ENCODE data around the gene PPIF. TPM values are rescaled to one million over a fixed set of nuclear protein-coding genes. Genes with fewer than 3 reads are reported as not detected.
A peak's percentile ranks its signal among the peaks of the same experiment; 100 is the strongest.

The PPIF gene
- total RNA-seq, 2 donors from 2014 or later: 63.0 to 87.6 TPM

DNA sequence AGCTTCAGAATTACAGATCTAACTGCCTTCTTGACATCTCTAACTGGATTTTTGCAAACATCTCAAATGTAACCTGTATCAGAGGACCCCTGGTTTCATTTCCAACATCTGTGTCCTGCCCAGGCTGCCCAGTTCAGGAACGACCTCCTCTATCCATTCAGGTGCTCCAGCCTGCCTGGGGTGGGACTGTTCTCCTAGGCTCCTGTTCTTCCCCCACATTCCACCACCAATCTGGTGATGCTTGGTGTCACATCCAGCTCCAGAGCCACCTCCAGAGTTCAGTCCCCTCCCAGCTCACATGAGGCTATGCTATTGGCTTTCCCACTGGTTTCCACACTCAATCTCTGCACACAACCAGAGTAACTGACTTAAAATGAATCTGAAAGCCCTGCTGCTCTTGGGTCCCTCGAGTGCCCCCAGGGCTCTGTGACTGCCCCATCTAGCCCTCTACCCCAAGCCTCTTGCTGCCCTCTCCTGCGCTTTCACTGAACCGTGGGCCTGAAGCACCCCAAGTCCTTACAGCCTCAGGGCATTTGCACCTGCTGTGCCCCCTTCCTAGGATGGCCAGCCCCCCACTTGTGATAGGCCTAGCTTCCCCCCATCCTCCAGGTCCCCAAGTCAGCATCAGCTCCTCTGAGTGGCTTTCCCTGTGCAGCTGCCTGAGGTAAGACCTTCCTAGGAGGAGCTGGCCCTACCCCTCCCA, 46.1 kb downstream of the PPIF start:
- Histone ChIP-seq H3K4me1 (peaks cover 0 to 35% of the 10 kb centered on the region in 2 donors), H3K4me3 (no peak overlapping the region), H3K9me3 (no peaks in the 10 kb centered on the region), H3K27me3 (no peaks in the 10 kb centered on the region), H3K36me3 (peaks cover 15% of the 10 kb centered on the region), H3K27ac (no peak overlapping the region)
- no peak for DNase-seq (ENCODE audit: low spot score)
- TF ChIP-seq, protein P1, sequence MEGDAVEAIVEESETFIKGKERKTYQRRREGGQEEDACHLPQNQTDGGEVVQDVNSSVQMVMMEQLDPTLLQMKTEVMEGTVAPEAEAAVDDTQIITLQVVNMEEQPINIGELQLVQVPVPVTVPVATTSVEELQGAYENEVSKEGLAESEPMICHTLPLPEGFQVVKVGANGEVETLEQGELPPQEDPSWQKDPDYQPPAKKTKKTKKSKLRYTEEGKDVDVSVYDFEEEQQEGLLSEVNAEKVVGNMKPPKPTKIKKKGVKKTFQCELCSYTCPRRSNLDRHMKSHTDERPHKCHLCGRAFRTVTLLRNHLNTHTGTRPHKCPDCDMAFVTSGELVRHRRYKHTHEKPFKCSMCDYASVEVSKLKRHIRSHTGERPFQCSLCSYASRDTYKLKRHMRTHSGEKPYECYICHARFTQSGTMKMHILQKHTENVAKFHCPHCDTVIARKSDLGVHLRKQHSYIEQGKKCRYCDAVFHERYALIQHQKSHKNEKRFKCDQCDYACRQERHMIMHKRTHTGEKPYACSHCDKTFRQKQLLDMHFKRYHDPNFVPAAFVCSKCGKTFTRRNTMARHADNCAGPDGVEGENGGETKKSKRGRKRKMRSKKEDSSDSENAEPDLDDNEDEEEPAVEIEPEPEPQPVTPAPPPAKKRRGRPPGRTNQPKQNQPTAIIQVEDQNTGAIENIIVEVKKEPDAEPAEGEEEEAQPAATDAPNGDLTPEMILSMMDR (IDR thresholded peaks at IDR 0.05): no peak

DNA sequence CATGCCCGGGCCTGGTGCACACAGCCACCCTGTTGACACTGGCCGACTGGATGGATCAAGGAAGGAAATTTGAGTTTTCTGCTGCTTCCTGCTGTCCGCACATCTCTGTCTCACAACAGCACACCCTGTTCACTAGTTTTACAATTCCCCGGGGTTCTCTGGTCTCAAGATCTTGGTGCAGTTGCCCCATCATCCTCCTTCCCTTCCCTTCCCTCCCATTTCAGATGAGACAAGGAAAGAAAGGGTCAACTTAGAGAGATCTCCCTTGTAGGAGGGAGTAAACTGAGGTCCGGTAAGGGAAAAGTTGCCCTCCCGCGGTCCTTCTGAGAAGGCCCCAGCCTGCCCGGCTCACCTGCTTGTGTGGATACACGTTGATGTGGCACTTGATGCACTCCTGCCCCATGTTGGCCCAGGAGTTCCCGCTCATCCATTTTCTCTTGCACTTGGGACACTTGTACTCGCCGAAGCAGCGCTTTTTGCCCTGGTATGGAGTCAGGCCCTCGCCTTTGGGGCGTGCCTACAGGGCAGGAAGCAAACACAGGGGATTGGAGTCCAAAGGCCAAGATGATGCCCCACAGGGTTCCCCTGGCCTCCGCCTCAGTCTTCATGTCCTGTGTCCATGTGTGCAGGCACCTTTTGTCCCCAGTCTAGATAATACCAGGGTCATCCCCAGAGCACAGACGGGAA, 46.8 kb downstream of the PPIF start:
- no peaks in the 10 kb centered on the region for H3K27me3 ChIP-seq
- peaks cover 0 to 29% of the 10 kb centered on the region in 2 donors for H3K4me1 ChIP-seq
- no peak overlapping the region for H3K27ac ChIP-seq
- no peak overlapping the region for H3K4me3 ChIP-seq
- no peak for DNase-seq (ENCODE audit: low spot score)
- TF ChIP-seq, protein P1 (IDR thresholded peaks at IDR 0.05): no peak
- peaks cover 15% of the 10 kb centered on the region for H3K36me3 ChIP-seq
- no peaks in the 10 kb centered on the region for H3K9me3 ChIP-seq

DNA sequence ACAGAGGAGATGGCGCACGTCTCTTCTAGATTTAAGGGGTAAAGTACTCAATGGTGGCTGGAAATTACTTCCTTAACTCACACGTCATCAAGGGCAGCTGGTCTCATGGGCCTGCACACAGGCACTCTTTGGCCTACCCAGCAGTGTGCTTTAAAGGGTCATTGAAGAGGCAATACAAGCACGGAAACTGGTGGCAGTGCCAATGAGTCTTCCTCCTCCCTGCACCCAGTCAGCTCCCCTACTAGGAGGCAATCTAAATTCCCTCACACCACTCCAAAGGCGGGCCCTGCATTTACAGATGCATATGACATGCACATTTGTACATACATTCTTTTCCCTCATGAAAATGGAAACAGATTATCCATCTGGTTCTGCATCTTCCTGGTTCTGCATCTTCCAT, 47.4 kb downstream of the PPIF start:
- TF ChIP-seq, protein P1 (IDR thresholded peaks at IDR 0.05): no peak
- H3K27ac ChIP-seq: no peak overlapping the region
- H3K9me3 ChIP-seq: no peaks in the 10 kb centered on the region
- H3K4me3 ChIP-seq: no peak overlapping the region
- peaks cover 0 to 23% of the 10 kb centered on the region in 2 donors for H3K4me1 ChIP-seq
- no peak for DNase-seq (ENCODE audit: low spot score)
- H3K36me3 ChIP-seq: peaks cover 15% of the 10 kb centered on the region
- H3K27me3 ChIP-seq: no peaks in the 10 kb centered on the region

DNA sequence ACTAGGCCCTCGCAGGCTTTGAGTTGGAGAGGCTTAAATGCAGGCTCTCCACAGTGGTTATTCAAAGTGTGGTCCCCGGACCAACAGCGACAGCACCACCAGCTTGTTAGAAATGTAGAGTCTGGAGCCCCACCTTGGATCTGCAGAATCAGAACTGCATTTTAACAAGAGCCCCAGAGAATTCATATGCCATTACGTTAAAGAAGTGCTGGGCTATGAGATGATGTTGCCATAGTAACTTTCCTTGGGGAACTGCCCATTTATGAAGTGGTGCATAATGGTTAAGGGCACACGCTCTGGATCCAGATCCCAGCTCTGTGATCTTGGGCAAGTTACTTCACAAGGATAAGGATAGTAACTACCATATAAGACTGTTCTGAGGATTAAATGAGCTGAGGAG, 49.3 kb downstream of the PPIF start:
- H3K27me3 ChIP-seq: no peaks in the 10 kb centered on the region
- H3K36me3 ChIP-seq: peaks cover 15% of the 10 kb centered on the region
- no peak for DNase-seq (ENCODE audit: low spot score)
- H3K9me3 ChIP-seq: no peaks in the 10 kb centered on the region
- TF ChIP-seq, protein P1 (IDR thresholded peaks at IDR 0.05): no peak
- peaks cover 0 to 14% of the 10 kb centered on the region in 2 donors for H3K4me1 ChIP-seq
- peak overlapping the region in 1 of 2 donors; percentile 94 for H3K27ac ChIP-seq
- H3K4me3 ChIP-seq: no peak overlapping the region

DNA sequence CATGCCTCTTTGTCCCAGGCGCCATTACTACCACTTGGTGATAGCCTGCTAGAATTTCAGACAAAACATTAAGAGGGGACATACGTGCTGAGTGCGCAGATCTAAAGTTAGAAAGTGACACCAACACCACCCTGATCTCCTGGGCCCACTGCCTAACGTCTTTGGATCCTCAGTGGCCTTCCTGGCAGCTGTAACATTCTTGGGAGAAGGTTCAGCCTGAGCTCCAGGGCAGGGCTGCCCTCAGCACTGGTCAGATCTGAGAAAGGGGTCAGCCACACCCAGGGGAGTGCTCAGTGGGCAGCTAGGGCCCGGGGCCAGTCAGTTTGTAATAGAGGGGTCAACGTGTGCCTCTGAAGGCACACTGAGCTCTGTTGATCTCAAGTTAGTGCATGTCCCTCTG, 49.8 kb downstream of the PPIF start:
- H3K27me3 ChIP-seq: no peaks in the 10 kb centered on the region
- no peak overlapping the region for H3K4me3 ChIP-seq
- no peaks in the 10 kb centered on the region for H3K9me3 ChIP-seq
- peaks cover 0 to 8% of the 10 kb centered on the region in 2 donors for H3K4me1 ChIP-seq
- DNase-seq (ENCODE audit: low spot score): no peak
- H3K27ac ChIP-seq: peak overlapping the region; percentile 86 to 94
- TF ChIP-seq, protein P1 (IDR thresholded peaks at IDR 0.05): no peak
- peaks cover 15% of the 10 kb centered on the region for H3K36me3 ChIP-seq
